HG03060 (cell line): ENCODE results near the gene CDK5R2.
"Not testable (repeated sequence)": the region's sequence is repeated elsewhere in the genome, so short reads cannot be mapped to it uniquely, and the experiment has no call there.

Source experiments
- ATAC-seq: cut with Tn5 transposase; IDR thresholded peaks from one replicate; pipeline ENCODE4 v1.9.1; 2021; ENCODE audit warnings: low read depth, moderate number of reproducible peaks; ENCODE audit not compliant: unreplicated experiment

The CDK5R2 gene

DNA sequence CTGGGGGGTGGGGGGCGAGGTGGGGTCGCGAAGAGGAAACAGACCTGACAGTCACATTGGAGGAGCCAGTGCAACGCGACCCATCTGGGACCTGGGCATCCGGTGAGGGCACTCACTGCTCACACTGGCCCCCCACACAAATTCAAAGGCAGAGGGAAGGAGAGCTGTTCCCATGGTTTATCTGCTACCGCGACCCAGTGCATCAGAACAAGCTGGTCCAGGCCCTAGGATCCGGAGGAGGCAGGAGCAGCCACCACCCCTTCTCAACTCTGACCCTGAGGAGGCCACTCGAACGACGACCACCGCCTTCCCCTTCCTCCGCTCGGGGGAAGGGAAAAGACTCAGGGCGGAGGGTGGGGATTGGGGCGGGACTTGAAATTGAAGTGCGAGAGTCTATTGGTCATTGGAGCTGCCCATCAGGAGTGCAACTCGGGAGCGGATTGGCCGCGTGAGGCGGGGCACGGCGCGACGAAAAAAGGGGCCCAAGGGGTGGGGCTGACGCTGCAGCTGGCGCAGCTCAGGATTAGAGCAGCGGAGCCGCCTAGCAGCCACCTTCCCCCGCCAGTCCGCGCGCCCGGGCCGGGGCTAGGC lies at the start of gene CDK5R2:
Gene CDK5R2, plus strand, starts transcription at position 526 of the 591 bp plus-strand sequence. CDS start 155 bp downstream, outside the sequence.
- peak; percentile 84 for ATAC-seq

DNA sequence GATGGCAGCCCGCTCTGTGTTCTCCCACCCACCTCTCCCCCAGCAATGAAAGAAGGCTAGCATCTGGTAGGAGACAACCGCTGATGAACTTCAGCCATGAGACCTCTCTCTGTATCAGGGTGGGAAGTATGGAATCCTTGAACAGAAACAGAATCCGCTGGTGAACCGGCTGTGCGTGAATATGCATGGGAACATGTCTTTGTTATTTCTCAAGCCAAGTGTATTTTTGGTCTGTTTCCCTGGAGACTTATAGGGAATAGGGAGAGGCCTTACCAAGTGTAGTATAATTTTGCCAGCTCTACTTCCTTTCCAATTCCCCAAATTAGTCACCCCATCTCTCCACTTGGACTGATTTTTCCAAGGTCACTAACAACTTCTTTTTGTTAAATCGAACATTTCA lies 48.7 kb upstream of the CDK5R2 start:
- no peak for ATAC-seq

DNA sequence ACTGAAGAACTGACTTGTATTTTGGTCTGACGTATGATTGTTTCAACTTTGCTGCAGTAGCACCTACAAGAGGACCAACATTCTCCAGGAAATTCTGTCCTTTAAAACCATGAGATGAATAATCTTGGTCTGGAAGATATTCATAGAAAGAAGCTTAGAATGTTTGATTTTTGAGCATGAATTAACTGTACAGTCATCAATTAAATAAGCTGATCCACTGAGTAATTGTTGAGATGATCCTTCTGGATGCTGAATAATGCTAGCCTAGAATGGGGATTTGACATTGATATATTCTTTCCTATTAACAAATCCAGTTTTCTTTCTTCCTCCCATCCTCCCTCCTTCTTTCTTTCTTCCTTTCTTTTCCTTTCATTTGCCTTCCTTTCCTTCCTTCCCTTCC lies 39.0 kb upstream of the CDK5R2 start:
- ATAC-seq: no peak

GRCh38 chr2:218924757-218925156 lies 34.7 kb upstream of the CDK5R2 start:
- no peak for ATAC-seq

DNA sequence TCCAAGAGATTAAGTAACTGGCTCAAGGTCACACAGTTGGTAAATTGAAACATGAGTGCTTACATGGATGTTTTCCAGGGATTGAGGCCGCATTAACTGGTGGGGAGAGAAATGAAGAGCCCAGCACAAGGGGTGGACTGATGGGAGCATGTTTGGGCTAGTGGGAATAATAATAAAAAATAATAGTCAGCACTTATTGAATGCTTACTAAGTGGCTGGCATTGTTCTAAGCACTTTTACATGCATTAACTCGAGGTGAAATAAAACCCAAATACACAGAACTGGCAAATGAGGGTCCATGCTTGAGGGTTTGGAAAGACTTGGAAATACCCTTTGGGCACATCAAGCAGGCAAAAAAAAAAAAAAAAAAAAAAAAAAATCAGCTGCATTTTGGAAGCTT lies 34.0 kb upstream of the CDK5R2 start:
- ATAC-seq: no peak

- no peak for ATAC-seq
These were observed 32.0 kb upstream of the CDK5R2 start for GRCh38 chr2:218927422-218927821.

DNA sequence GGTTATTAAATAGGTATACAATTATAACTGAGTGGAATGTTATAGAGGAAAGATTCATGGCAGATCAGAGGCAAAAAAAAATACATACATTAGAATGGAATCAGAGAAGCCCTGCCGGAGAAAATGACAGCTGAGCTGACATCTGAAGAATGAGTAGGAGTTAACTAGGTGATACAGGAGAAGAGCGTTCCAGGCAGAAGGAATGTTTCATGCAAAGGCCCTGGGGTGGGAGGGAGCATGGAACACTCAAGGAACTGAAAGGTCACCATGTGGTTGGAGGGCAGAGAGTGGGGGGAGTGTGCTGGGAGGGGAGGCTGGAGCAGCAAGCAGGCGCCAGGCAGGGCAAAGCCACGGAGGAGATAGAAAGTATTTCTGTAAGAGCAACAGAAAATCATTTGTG lies 31.6 kb upstream of the CDK5R2 start:
- no peak for ATAC-seq

DNA sequence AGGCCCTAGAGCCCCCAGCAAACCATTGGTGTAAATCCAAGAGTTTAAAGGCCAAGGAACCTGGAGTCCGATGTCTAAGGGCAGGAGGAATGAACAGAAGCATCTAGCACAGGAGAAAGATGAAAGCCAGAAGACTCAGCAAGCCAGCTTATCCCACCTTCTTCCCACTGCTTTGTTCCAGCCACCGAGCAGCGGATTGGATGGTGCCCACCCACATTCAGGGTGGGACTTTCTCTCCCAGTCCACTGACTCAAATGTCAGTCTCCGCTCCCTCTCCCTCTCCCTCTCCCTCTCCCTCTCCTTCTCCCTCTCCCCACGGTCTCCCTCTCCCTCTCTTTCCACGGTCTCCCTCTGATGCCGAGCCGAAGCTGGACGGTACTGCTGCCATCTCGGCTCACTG lies 29.0 kb upstream of the CDK5R2 start:
- ATAC-seq: not testable (repeated sequence)

- not testable (repeated sequence) for ATAC-seq
These were observed 27.7 kb upstream of the CDK5R2 start for GRCh38 chr2:218931751-218932150.

DNA sequence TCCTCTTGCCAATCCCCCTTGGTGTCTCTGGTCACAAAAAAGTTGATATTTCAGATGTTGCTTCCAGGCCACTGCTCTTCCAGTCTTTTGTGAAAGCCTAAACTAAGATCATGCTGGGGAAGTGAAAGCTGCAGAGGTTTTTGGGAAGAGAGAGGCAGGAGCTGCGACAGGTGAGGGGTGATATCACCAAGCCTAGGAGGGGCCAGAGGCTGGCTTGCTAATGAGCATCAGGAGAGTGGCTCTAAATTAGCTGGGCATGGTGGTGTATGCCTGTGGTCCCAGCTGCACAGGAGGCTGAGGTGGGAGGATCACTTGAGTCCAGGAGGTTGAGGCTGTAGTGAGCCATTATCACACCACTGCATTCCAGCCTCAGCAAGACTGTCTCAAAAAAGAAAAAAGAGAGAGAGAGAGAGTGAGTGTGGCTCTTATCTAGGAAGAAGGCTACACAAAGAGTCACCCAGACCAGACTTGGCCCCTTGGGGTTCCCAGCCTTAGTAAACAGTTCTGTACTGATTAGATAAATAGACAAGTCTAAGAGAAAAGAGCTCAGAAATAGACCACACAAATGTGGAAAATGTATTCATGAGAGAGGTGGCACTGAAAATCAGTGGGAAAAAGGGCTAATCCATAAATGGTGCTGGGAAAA lies 14.6 kb upstream of the CDK5R2 start:
- ATAC-seq: no peak

DNA sequence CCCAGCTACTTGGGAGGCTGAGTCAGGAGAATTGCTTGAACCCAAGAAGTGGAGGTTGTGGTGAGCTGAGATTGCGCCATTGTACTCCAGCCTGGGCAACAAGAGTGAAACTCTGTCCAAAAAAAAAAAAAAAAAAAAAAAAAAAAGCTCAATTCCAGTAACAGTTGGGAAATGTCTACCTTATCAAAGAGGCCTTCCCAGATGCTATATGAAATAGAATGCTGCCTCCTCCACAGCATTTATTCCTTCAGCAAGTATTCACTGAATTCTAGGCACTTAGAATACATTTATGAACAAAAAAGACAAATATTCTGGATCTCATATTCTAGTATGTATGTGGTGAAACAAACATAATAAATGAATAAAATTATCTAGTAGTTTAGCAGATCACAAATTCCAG lies 12.8 kb upstream of the CDK5R2 start:
- no peak for ATAC-seq

- no peak for ATAC-seq
These were observed 7.3 kb upstream of the CDK5R2 start for GRCh38 chr2:218952160-218952559.

DNA sequence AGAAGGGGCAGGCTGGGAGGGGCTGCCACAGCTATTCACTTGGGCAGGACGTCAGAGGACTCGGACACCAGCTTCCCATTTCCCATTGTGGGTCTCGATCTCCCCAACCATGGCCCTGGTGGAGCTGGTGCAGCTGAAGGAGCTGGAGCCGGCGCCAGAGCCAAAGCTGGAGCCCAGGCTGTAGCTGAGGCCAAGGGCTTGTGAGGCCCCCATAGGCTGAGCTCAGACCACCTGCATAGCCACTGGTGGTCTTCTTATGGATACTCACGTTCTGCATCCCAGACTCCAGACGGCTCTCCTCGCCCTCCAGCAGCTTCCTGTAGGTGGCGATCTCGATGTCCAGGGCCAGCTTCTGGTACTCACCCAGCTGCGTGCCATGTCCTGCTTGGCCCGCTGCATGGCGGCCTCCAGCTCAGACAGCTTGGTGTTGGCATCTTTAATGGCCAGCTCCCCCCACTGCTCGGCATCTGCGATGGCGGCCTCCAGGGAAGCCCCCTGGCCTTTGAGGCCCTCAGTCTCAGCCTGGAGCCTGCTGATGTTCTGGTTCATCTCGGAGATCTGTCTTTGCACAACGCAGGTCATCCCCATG lies 6.0 kb upstream of the CDK5R2 start:
- ATAC-seq: no peak

GRCh38 chr2:218954541-218955300 lies 4.7 kb upstream of the CDK5R2 start:
- ATAC-seq: no peak

GRCh38 chr2:218956039-218956438 lies 3.4 kb upstream of the CDK5R2 start:
- ATAC-seq: no peak

DNA sequence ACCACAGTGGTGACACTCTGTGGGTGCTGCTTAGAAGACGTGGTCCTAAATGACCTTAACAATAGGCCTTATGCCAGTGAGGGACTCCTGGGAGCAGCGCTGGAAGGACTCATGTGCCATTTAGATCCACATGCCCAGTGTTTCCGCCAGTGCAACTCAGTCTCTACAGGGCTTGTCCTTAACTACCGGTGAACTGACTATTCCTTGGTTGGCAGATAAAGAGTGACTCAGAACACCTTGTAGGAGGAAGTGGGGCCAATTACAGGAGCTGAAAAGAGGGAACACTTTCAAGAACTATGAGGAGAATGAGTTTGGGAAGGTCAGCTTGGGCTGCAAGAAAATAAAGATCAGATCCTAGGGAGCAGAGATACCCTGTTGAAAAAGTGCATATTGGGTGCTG lies 1.8 kb upstream of the CDK5R2 start:
- no peak for ATAC-seq

DNA sequence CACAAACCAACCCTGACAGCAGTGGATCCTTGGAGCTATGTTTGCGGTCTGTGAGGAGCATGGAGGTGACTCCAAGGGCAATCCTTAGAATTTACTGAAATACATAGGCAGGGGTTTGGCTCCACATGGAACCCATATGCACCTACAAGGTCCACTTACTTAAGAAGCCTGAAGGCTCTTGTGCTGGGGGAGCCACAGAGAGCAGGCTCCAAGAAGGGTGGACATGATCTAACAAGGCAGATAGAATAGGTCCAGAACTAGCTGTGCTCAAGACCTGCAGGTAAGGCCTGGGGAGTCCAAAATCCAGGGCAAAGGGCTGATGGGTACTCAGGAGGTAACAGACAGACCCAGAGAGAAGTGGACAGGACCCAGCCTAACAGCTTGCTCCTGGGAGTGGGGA lies 1.2 kb upstream of the CDK5R2 start:
- ATAC-seq: no peak

DNA sequence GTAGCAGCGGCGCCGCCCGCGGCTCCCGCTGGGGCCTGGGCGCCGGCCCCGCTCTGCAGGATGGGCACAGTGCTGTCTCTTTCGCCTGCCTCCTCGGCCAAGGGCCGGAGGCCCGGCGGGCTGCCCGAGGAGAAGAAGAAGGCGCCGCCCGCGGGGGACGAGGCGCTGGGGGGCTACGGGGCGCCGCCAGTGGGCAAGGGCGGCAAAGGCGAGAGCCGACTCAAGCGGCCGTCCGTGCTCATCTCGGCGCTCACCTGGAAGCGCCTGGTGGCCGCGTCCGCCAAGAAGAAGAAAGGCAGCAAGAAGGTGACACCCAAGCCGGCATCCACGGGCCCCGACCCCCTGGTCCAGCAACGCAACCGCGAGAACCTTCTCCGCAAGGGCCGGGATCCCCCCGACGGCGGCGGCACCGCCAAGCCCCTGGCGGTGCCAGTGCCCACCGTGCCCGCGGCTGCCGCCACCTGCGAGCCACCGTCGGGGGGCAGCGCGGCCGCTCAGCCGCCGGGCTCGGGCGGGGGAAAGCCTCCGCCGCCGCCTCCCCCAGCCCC lies 369 bp downstream of the CDK5R2 start:
- ATAC-seq: no peak

- no peak for ATAC-seq
These were observed 1.1 kb downstream of the CDK5R2 start for GRCh38 chr2:218960309-218961165.

GRCh38 chr2:218961229-218961628 lies 1.8 kb downstream of the CDK5R2 start:
- ATAC-seq: no peak
